Skin epidermis (tissue), 12 donors: ENCODE measurements around the gene CPXM2.

Experiments
- H3K27ac ChIP-seq, 21 experiments: fragments of 200-600 bp; sonication (generic) in 11 of 21; one replicate each; pipeline ENCODE4 v1.5.0; 2020; ENCODE audit warnings: mild to moderate bottlenecking in 3 of 21, inconsistent platforms in 2 of 21, moderate library complexity in 2 of 21
- H3K4me3 ChIP-seq, 7 experiments: fragments of 200-600 bp; sonication (generic) in 2 of 7; one replicate each; pipeline ENCODE4 v1.5.0; 2020; ENCODE audit warnings: inconsistent platforms in 2 of 7, mild to moderate bottlenecking in 2 of 7, moderate library complexity in 1 of 7

Gene CPXM2

GRCh38 chr10:123891144-123892071, at the start of gene CPXM2:
Gene CPXM2 (minus strand): TSS chr10:123891807. CDS start chr10:123891659, 148 bp downstream.
- H3K27ac ChIP-seq, result peak within 1 kb of the TSS in 16 of 21 experiments; percentile 26 to 93 (median 70)

GRCh38 chr10:123939591-123939990, 48.0 kb upstream of the CPXM2 start:
- Histone ChIP-seq H3K4me3 (no peak overlapping the region), H3K27ac (no peak overlapping the region)

More at GRCh38 chr10:123891144-123892071, at the start of gene CPXM2:
- H3K4me3 ChIP-seq, result peak within 1 kb of the TSS; percentile 21 to 44 (median 33)

GRCh38 chr10:123938890-123939289, 47.3 kb upstream of the CPXM2 start:
- Histone ChIP-seq H3K4me3 (no peak overlapping the region), H3K27ac (no peak overlapping the region)

- Histone ChIP-seq H3K4me3 (no peak overlapping the region), H3K27ac (no peak overlapping the region)
Measured at GRCh38 chr10:123936426-123936825, 44.8 kb upstream of the CPXM2 start.

GRCh38 chr10:123935680-123936079, 44.1 kb upstream of the CPXM2 start:
- no peak overlapping the region for H3K4me3 ChIP-seq

DNA sequence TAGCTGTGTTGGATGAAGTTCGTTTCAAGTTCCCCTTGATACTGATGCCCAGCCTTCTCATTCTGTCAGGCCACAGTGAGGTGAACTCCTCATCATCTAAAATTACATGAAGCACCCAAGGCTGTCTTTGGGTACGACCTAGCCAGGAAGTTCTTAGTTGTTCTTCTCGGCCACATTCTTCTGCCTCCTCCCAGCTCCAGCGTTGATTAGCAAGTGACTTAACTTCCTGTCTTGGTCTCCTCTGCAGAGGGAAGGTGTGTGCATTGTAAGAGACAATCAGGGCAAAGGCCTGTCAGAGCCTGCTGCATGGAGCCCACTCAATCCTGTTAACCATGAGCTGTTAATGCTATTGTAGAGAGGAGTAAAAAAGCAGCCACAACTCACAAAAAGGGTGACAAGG, 43.2 kb upstream of the CPXM2 start:
- Histone ChIP-seq H3K27ac (no peak overlapping the region), H3K4me3 (no peak overlapping the region)

More at GRCh38 chr10:123935680-123936079, 44.1 kb upstream of the CPXM2 start:
- no peak overlapping the region for H3K27ac ChIP-seq

DNA sequence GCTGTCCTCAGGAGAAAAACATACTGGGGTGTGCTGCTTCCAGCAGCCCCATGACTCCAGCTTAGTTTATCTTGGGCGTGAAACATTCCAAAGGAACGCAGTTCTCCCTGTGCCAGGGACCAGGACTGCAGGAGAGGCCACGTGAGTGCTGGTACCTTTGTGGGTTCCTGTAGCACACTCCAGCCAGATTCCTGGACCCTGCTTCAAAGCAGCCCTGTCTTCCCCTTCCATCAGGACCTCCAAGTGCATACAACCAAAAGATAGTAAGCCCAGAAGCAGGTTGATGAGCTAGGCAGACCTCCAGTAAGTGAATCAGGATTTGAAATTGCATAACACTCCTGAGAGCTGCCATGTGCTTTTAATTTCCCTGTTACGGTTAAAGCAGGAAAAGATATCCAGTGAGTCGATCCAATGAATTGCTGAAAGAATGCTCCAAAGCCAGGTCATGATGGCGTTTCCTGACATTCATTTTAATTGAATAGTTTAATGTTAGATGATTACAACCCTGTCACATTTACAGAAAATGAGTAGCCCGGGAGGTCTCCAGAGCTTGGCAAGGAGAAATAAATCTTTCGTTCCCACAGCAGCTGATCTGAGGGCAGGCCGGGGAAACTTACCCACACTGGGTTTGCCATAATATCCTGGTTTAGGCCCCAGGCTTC, 38.9 kb upstream of the CPXM2 start:
- Histone ChIP-seq H3K27ac (peak overlapping the region in 7 of 21 experiments; percentile 1 to 64 (median 40)), H3K4me3 (no peak overlapping the region)

- peak overlapping the region in 3 of 21 experiments; percentile 1 to 40 (median 9) for H3K27ac ChIP-seq
- no peak overlapping the region for H3K4me3 ChIP-seq
Measured at GRCh38 chr10:123929791-123930190, 38.2 kb upstream of the CPXM2 start.

DNA sequence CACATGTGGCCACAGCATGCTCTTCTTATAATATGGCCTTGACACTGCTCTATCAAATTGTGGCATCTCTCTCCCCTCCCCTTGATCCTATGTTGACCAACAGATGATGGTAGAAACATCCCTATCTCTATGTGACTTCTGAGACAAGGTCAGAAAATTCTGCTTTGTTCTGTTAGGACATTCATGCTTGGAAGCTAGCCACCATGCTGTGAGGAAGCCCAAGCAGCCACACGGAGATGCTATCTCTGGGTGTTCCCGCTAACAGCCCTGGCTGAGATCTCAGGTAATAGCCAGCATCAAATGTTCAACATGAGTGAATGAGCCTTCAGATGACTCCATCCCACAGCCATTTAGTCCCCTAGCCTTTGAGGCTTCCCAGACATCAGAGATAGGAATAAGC, 36.8 kb upstream of the CPXM2 start:
- Histone ChIP-seq H3K4me3 (no peak overlapping the region), H3K27ac (no peak overlapping the region)

GRCh38 chr10:123926401-123927264, 35.0 kb upstream of the CPXM2 start:
- no peak overlapping the region for H3K4me3 ChIP-seq
- H3K27ac ChIP-seq, result no peak overlapping the region

DNA sequence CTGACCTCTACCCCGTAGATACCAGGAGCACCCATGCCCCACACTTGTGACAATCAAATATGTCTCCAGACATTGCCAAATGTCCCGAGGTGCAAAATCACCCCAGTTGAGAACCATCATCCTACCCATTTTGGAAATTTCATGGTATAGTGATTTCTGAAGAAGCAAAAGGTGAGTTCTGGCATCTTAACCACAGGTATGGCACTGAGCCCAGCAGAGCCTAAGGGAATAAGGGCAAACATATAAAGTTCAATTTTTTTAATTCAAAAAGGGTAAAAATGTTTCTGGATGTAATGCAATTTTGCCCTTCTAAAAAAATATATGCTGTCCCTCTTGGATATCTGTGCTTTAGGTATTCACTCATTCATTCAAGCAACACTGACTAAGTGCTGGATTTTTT, 30.5 kb upstream of the CPXM2 start:
- H3K27ac ChIP-seq, result no peak overlapping the region

DNA sequence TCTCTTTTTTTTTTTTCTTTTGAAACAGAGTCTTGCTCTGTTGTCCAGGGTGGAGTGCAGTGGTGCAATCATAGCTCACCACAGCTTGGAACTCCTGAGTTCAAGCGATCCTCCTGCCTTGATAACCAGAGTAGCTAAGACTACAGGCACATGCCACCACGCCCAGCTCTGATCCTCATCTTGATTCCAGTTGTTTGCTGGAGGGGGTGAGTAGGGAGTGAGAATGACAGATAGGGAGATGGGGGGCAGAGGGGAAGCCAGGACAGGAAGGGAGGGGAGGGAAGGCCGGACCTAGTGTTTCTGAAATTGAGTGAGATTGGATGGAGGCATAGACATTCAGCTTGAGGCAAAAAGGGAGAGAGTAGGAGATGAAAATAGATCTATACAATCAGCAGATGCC, 25.2 kb upstream of the CPXM2 start:
- H3K27ac ChIP-seq, result no peak overlapping the region
- H3K4me3 ChIP-seq, result no peak overlapping the region

More for the DNA sequence above, 30.5 kb upstream of the CPXM2 start:
- no peak overlapping the region for H3K4me3 ChIP-seq

- peak overlapping the region in 2 of 21 experiments; percentile 14 to 34 for H3K27ac ChIP-seq
- H3K4me3 ChIP-seq, result no peak overlapping the region
Measured at GRCh38 chr10:123913688-123914268, 22.2 kb upstream of the CPXM2 start.

DNA sequence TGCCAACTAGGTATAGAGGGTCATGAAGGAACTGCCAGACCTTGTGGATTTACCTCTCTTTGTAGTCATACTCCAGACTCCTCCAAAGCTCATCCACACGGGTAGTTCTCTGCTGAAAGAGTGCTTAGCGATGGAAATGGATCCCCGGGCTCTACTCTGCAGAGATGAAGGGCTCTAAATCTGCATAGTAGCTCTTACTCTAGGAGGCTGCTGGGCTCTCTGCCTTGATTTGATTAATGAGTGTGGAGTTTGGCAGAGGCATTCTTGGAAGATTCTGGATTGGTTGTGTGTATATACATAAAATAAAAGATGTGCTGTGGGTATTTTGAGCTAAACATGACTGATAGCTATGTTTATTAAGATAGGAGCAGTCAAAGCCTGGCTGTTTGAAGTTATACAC, 21.3 kb upstream of the CPXM2 start:
- Histone ChIP-seq H3K27ac (peak overlapping the region in 2 of 21 experiments; percentile 14 to 34), H3K4me3 (no peak overlapping the region)

- Histone ChIP-seq H3K27ac (no peak overlapping the region), H3K4me3 (no peak overlapping the region)
Measured at GRCh38 chr10:123912466-123912865, 20.9 kb upstream of the CPXM2 start.

GRCh38 chr10:123911866-123912265, 20.3 kb upstream of the CPXM2 start:
- Histone ChIP-seq H3K4me3 (no peak overlapping the region), H3K27ac (no peak overlapping the region)

DNA sequence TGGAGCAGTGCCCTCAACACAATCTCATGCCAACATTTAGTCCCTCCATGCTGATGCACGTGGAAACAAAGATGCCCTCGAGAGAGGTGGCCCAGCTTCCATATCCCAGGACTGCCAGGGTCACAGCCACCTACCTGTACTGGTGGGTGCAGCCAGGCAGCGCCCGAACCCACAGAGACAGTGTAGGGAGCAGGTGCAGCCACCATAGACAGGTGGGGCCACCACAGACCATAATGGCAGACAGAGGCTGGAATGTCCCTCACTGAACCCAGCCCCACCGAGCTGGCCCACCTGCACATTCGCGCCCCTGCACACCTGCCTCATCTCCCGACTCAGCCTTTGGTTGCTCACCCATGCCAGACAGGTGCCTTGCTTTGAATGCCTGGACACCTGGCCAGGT, 18.3 kb upstream of the CPXM2 start:
- H3K27ac ChIP-seq, result no peak overlapping the region

GRCh38 chr10:123909426-123909825, 17.8 kb upstream of the CPXM2 start:
- Histone ChIP-seq H3K27ac (no peak overlapping the region), H3K4me3 (no peak overlapping the region)

More for the DNA sequence above, 18.3 kb upstream of the CPXM2 start:
- no peak overlapping the region for H3K4me3 ChIP-seq

DNA sequence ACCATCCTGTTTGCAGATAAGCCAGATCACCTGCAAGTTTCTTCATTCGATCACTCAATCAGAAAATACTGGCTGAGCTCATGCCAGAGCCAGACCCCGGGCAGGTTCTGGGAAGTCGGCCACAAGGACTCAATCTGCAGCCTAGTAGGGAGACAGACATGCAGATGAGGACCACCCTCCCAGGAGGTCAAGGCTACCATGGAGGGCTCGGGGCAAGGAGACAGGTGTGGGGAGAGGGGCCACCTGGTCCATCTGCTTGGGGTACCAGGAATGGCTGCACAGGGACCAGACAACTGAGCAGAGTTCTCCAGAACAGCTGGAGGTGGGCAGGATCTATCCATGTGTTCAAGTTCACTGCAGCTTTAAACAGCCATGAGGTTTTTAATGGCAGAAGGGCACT, 16.8 kb upstream of the CPXM2 start:
- no peak overlapping the region for H3K4me3 ChIP-seq
- H3K27ac ChIP-seq, result no peak overlapping the region
